A549 treated with GW870086 at 1 μM for 4 hours (cell line): Measurements from ENCODE around the gene LRRC59. TPM values are rescaled to one million over a fixed set of nuclear protein-coding genes. Genes with fewer than 3 reads are reported as not detected.

Source experiments
- total RNA-seq: library from RNA; stranded (reverse); fragments of 200-300 nt; extraction: Qiagen RNA extraction; gene quantifications from 5 replicates; pipeline ENCODE4 v1.2.3, GENCODE V29; 2022; ENCODE audit warnings: low read depth

Gene LRRC59
- total RNA-seq, result 235 to 249 TPM (median 243 TPM) in 5 replicates

DNA sequence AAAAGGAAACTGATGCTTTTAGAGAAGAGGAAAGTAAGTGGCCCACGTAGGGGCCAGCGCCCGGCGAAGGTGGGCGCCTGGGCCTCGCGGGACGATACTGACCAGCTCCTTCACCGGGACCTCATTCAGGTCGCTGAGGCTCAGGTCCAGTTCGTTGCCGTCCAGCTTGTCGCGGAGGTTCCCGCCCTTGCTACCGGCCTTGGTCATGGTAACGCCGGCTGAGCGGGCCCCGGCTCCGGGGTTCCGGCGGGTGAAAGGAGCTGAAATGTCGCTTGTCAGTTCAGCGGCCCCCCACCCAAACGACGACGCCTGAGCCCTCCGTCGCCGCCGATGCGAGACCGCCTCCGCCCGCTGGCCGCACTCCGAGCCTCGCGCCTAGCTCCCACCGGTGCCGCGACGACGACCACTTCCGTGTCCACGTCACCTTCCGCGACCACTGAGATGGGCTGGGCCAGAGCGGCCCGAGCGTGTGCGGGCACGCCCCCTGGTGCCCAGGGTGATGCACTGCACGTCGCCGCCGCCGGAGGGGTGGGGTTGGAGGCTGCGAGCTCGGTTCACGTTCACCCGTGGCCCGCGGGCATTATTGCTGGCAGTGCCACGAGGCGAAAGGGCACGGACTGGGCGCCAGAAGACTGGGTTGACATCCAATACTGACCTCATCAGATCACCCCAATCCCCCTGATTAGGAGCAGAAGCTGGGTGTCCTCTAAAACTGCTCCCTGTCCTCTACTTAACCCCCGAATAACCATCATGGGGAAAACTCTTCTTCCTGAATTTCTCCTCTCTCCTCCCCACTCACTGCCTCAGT lies at the start of gene LRRC59:
Gene LRRC59 (minus strand): TSS at position 413 of the 808 bp plus-strand sequence. CDS start 206 bp downstream, at position 207.

DNA sequence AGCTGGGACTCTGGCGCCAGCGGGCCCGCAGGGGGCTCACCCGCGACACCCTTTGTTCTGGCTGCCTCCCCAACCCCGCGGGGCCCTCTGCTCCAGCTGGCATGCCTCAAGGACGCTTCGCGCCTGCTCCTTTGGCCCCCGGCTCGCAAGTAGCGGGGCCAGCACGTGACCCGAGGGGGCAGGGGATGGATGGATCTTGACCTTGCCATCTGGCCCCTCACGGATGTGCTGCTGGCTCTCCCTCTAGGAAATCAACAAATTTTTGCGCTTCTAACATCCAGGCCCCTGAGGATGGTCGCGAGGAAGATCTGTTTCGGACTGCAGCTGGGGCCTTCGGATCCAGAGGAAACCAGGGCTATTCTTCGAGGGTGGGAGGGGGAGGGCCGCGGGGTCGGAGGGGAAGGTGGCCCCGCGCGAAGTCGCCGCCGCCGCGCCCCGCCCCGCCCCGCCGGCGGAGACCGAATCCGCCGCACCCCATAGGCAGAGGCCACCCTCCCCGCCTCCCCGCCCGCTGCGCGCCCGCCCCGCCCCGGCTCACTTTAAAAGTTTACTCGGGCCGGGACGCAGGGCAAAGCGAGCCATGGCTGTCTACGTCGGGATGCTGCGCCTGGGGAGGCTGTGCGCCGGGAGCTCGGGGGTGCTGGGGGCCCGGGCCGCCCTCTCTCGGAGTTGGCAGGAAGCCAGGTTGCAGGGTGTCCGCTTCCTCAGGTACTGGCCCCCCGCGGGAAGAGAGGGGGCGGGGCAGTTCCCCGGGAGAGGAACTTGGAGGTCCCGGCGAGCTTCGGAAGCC lies 28.6 kb upstream of the LRRC59 start, which contains the start of gene ACSF2:
Gene ACSF2 (plus strand): TSS at position 537 of the 790 bp plus-strand sequence. CDS start 44 bp downstream, at position 581.

GRCh38 chr17:50372758-50373556 lies 24.4 kb downstream of the LRRC59 start, which contains the start of the genes EME1 and MRPL27:
Gene EME1, plus strand, starts transcription at chr17:50373229. Its CDS starts 1,980 bp downstream, at chr17:50375209.
Gene MRPL27, minus strand, starts transcription at chr17:50373184. Its CDS starts 14 bp downstream, at chr17:50373170.

GRCh38 chr17:50345432-50346312 lies 51.7 kb downstream of the LRRC59 start, which contains the start of gene XYLT2:
Gene XYLT2, plus strand, starts transcription at chr17:50346126. Its CDS starts 15 bp downstream, at chr17:50346141.

Other genes starting within 250 kb of the LRRC59 start
- gene PPP1R9B, start 246.8 kb downstream of the LRRC59 start, total RNA-seq, result 39.3 to 55.0 TPM (median 50.7 TPM) in 5 replicates
- gene SGCA, start 231.5 kb downstream of the LRRC59 start, total RNA-seq, result 1.3 to 1.9 TPM (median 1.7 TPM) in 5 replicates
- gene COL1A1, start 195.9 kb downstream of the LRRC59 start, total RNA-seq, result 6.1 to 9.5 TPM (median 7.9 TPM) in 5 replicates
- 18.0 to 31.0 TPM (median 24.0 TPM) in 5 replicates for gene TMEM92, start 123.1 kb downstream of the LRRC59 start, total RNA-seq
- gene XYLT2, start 51.4 kb downstream of the LRRC59 start, total RNA-seq, result 18.1 to 24.4 TPM (median 22.6 TPM) in 5 replicates
- 135 to 155 TPM (median 143 TPM) in 5 replicates for gene MRPL27, start 24.3 kb downstream of the LRRC59 start, total RNA-seq
- gene EME1, start 24.3 kb downstream of the LRRC59 start, total RNA-seq, result 12.7 to 15.9 TPM (median 14.4 TPM) in 5 replicates
- 10.3 to 15.4 TPM (median 13.6 TPM) in 5 replicates for gene ACSF2, start 28.7 kb upstream of the LRRC59 start, total RNA-seq
- not detected in 5 replicates for gene CHAD, start 71.4 kb upstream of the LRRC59 start, total RNA-seq
- gene RSAD1, start 81.3 kb upstream of the LRRC59 start, total RNA-seq, result 26.5 to 36.3 TPM (median 32.8 TPM) in 5 replicates
- 0.35 to 0.60 TPM (median 0.39 TPM) in 5 replicates for gene MYCBPAP, start 110.9 kb upstream of the LRRC59 start, total RNA-seq
- 0.17 to 0.78 TPM (median 0.23 TPM) in 5 replicates for gene EPN3, start 135.2 kb upstream of the LRRC59 start, total RNA-seq
- gene SPATA20, start 149.7 kb upstream of the LRRC59 start, total RNA-seq, result 68.4 to 89.0 TPM (median 81.4 TPM) in 5 replicates
- 3.4 to 5.3 TPM (median 4.6 TPM) in 5 replicates for gene CACNA1G, start 163.2 kb upstream of the LRRC59 start, total RNA-seq
- 116 to 158 TPM (median 140 TPM) in 5 replicates for gene ABCC3, start 237.4 kb upstream of the LRRC59 start, total RNA-seq